Astrocyte of the spinal cord (primary cell): Measurements from ENCODE around the gene RPS26.
"Not testable (repeated sequence)": the region's sequence is repeated elsewhere in the genome, so short reads cannot be mapped to it uniquely, and the experiment has no call there.

ENCODE experiments used
- DNase-seq: peaks from one replicate; pipeline ENCODE4 v3.0.0; 2011; ENCODE audit warnings: low read depth, low spot score
- H3K4me3 ChIP-seq: 2 replicates; pipeline ENCODE4 v1.5.1; 2011; ENCODE audit warnings: low read depth, mild to moderate bottlenecking, low read length, moderate library complexity
- in situ Hi-C: cut with HindIII; loops from 2 replicates; pipeline ENCODE4 v1.10.0; 2017; ENCODE audit warnings: low sequenced_read_pairs
- TF ChIP-seq, protein P1 (sequence below): IDR thresholded peaks from 2 replicates; pipeline ENCODE4 v1.5.1; 2012; ENCODE audit warnings: low read depth, mild to moderate bottlenecking, low read length, inconsistent platforms

The RPS26 gene

DNA sequence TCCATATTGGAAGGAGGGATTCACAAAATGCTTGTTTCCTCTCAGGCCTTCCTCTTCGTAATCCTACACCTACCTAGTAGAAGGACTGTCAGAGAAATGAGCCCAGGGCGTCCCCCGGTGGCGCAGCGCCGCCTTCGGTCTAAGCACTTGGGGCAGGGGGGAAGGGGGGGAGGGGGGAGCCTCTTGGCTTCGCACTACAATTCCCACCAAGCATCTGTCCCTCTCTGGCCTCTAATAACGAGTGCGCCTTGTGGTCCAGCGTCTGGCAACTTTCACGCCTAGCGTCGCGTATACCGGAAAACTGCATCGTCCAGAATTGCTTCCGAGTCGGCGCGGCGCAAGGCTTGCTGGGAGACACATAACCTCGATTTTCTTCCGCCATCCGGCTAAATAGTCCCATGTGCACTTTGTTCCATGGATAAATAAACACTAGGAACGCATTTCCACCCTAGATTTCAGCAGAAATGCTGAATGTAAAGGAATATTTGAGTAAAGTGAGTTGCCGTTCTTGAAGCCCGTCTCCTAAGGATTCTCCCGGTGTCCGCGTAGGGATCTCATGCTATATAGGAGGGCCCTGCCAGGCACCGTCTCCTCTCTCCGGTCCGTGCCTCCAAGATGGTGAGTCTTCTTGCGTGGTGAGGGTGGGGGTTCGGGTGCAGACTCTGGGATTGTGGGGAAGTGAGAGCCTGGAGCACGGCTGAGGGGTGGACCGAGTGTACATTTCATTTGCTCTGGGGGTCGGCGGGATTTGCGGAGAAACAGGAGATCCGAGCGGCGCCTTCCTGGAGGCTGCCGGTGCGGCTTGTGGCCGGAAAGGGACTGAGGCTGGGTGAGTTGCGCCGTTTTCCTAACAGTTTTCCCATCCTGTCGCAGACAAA, at the start of gene RPS26:
Gene RPS26, plus strand, starts transcription at position 367 of the 878 bp plus-strand sequence. Its CDS starts 249 bp downstream, at position 616.
- TF ChIP-seq, protein P1, sequence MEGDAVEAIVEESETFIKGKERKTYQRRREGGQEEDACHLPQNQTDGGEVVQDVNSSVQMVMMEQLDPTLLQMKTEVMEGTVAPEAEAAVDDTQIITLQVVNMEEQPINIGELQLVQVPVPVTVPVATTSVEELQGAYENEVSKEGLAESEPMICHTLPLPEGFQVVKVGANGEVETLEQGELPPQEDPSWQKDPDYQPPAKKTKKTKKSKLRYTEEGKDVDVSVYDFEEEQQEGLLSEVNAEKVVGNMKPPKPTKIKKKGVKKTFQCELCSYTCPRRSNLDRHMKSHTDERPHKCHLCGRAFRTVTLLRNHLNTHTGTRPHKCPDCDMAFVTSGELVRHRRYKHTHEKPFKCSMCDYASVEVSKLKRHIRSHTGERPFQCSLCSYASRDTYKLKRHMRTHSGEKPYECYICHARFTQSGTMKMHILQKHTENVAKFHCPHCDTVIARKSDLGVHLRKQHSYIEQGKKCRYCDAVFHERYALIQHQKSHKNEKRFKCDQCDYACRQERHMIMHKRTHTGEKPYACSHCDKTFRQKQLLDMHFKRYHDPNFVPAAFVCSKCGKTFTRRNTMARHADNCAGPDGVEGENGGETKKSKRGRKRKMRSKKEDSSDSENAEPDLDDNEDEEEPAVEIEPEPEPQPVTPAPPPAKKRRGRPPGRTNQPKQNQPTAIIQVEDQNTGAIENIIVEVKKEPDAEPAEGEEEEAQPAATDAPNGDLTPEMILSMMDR: peak; percentile 57
- DNase-seq: peak; percentile 100
- in situ Hi-C loops: no loop called here
- H3K4me3 ChIP-seq: peak within 1 kb of the TSS; percentile 99

DNA sequence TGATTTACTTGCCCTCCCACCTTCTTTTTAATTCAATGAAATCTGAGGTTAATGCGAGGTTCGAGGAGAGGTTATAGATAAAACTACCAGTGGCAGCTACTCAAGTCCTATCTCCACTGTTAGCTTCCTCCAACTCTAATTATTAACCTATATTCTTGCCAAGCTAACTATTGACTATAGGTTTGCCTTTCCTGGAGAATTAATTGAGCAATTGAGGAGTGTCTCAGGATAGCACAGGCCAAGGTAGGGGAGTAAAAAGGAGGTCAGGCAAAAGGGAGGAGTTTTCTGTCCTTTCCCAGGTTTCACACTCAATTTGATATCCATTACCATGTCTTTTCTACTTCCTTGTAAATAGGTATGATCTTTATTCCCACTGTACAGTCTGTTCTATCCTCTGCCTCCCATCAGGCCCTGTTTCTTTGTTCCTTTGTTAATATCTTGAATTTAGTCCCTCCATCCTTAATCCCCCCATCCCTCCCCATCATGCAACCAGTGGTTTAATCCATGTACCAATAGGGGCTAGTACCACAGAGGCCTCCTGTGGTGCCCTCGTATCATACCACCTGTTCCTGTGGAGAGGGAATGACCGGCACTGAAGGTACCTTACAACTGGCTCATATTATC, 48.4 kb upstream of the RPS26 start:
- no peak overlapping the region for H3K4me3 ChIP-seq
- in situ Hi-C loops: no loop called here
- no peak for DNase-seq
- TF ChIP-seq, protein P1: no peak

DNA sequence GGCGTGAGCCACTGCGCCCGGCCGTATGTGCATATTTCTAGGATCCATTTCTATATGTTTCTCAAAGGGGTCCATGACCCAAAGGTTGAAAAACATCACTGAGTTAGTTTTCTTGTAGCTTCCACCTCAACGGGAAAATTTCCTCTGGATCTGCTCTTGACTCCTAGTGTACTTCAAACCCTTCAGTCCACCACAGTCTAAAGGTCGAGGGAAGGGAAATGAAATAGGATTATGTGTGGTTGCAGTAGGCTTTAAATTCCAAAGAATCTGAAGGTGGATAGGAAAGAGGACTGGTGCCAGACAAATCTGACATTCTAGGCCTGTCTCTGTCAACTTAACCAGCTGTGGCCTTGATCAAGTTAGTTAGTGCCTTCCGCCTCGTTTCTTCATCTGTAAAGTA, 46.4 kb upstream of the RPS26 start:
- TF ChIP-seq, protein P1: no peak
- in situ Hi-C loops: no loop called here
- no peak for DNase-seq
- no peak overlapping the region for H3K4me3 ChIP-seq

DNA sequence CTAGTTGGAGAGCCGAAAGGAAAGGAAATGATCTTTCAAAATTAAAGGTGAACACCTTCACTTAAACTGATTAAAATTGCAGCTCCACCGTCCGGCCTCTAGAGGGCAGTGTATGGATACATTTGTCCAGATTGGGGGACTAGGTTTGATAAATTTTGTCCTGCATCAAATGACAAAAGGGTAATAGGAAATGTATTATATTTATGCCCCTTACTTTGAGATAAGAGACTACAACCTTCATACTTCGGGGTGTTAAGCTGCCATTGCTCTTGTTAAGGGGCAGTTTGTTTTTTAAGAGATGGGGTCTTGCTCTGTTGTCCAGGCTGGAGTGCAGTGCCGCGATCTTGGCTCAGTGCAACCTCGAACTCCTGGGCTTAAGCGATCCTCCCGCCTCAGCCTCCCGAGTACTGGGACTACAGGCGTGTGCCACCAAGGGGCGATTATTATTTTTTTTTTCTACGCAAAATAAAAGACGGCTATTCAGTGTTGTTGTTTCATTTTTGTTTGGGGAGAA, 45.5 kb upstream of the RPS26 start:
- H3K4me3 ChIP-seq: peak overlapping the region; percentile 89
- TF ChIP-seq, protein P1: peak; percentile 79
- DNase-seq: peak; percentile 72
- in situ Hi-C loops: no loop called here

DNA sequence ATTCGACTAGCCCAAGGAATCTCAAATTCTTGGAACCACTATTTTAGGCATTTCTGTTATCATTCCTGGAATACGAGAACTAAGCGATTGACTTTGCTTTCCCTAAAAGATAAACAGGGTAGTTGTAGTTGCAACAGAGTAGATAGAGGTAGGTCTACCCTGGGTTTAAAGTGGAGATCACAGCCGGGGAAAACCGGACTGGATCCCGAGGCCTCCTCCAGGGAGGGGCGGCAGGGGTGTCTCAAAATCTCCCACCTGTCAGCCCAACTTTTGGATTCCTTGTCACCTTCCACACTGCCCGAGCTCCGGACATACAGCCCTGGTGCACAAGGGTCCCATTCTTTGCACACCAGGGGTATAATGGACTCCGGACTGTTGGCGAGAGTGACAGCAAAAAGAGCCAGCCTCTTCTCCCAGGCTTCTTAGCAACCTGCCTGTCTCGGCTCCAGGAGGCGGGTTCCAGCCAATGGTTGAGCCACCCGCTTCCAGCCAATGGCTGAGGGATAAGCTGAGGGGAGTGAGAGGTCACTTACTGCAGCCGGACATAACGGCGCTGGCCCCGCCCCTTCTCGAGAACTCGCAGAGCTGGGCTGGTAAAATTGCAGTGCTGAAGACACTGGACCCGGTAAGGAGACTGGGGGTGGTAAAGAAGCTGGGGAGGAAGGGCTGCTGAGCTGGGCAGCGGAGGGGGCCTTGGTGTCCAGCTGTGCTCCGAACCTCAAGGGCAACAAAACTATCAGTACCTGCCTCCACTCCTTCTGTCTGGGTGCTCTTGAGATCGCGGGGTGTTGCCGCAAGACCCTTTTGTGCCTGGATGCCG, 44.8 kb upstream of the RPS26 start, which contains the start of gene SUOX:
Gene SUOX, plus strand, starts transcription at position 562 of the 820 bp plus-strand sequence. CDS start 4,946 bp downstream, outside the sequence.
- peak within 1 kb of the TSS; percentile 89 for H3K4me3 ChIP-seq
- in situ Hi-C loops: no loop called here
- DNase-seq: peak; percentile 98
- TF ChIP-seq, protein P1: no peak

DNA sequence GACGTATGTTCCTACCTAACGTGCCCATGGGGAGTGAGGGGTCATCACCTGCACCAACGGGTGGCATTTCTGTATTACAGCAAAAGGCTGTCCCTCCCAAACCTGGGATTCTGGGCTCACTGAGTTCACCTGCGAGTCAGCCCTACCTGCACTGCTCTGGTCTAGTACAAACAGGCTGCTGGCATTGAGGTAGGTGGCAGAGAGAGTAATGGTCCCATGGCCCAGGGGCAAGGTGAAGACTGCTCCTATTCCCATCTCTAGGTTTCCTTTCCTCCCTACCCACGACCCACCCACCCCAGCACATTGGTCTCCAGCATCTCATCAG, 44.2 kb upstream of the RPS26 start:
- TF ChIP-seq, protein P1: no peak
- no peak for DNase-seq
- H3K4me3 ChIP-seq: peak overlapping the region; percentile 89
- in situ Hi-C loops: no loop called here

DNA sequence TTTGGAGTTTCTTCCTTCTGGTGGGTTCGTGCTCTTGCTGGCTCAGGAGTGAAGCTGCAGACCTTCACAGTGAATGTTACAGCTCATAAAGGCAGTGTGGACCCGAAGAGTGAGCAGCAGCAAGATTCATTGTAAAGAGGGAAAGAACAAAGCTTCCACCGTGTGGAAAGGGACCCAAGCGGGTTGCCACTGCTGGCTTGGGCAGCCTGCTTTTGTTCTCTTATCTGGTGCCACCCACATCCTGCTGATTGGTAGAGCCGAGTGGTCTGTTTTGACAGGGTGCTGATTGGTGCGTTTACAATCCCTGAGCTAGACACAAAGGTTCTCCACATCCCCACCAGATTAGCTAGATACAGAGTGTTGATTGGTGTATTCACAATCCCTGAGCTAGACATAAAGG, 42.2 kb upstream of the RPS26 start:
- H3K4me3 ChIP-seq, DNase-seq, in situ Hi-C loops: not testable (repeated sequence)

DNA sequence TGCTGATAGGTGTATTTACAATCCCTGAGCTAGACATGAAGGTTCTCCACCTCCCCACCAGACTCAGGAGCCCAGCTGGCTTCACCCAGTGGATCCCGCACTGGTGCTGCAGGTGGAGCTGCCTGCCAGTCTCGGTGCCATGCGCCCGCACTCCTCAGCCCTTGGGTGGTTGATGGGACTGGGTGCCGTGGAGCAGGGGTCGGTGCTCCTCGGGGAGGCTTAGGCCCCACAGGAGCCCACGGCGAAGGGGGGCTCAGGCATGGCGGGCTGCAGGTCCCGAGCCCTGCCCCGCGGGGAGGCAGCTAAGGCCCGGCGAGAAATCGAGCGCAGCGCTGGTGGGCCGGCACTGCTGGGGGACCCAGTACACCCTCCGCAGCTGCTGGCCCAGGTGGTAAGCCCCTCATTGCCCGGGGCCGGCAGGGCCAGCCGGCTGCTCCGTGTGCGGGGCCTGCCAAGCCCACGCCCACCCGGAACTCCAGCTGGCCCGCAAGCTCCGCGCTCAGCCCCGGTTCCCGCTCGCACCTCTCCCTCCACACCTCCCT, 41.6 kb upstream of the RPS26 start:
- H3K4me3 ChIP-seq, in situ Hi-C loops, DNase-seq: not testable (repeated sequence)
